Psoas muscle (tissue), 8 donors: ENCODE data around the gene CDK7. TPM values are rescaled to one million over a fixed set of nuclear protein-coding genes. Genes with fewer than 3 reads are reported as not detected.

Source experiments
- ATAC-seq, 4 donors: fragments of 200-7000 bp; cut with Tn5 transposase; one replicate each; pipeline ENCODE4 v1.9.1; 2020; ENCODE audit warnings: moderate library complexity in 3 of 4, mild to moderate bottlenecking in 2 of 4
- DNase-seq, 2 donors: peaks; one replicate each; pipeline ENCODE4 v3.0.0-alpha.2; 2020
- H3K27ac ChIP-seq: fragments of 200-600 bp; one replicate; pipeline ENCODE4 v1.8.0; 2022
- H3K27me3 ChIP-seq, 3 donors: fragments of 200-600 bp in 1 of 3; one replicate each; pipeline versions ENCODE4 v1.6.1 to v1.8.0; 2013 to 2022; ENCODE audit warnings: low read length in 2 of 3, mild to moderate bottlenecking in 2 of 3, moderate library complexity in 1 of 3; ENCODE audit not compliant: insufficient read depth in 3 of 3
- H3K36me3 ChIP-seq, 2 donors: fragments of 200-600 bp in 1 of 2; one replicate each; pipeline versions ENCODE4 v1.6.1 to v1.8.0; 2013 to 2022; ENCODE audit warnings: low read depth in 1 of 2, mild to moderate bottlenecking in 1 of 2, moderate library complexity in 1 of 2; ENCODE audit not compliant: insufficient read depth in 1 of 2
- H3K4me1 ChIP-seq: fragments of 200-600 bp; one replicate; pipeline ENCODE4 v1.8.0; 2022
- H3K4me3 ChIP-seq: fragments of 200-600 bp; one replicate; pipeline ENCODE4 v1.8.0; 2022; ENCODE audit warnings: mild to moderate bottlenecking
- H3K9me3 ChIP-seq: fragments of 200-600 bp; one replicate; pipeline ENCODE4 v1.8.0; 2022
- CTCF ChIP-seq: fragments of 200-600 bp; IDR thresholded peaks from one replicate; pipeline ENCODE4 v1.8.0; 2022; ENCODE audit warnings: antibody characterized with exemption
- WGBS, 3 donors: extraction: QIAGEN DNeasy Blood & Tissue Kit; methylation state at CpG; one replicate each; pipeline versions ENCODE4 v1.1.6 to v1.1.7; 2013; 5-methylcytosine and 5-hydroxymethylcytosine counted together
- intact Hi-C, 2 donors: fragments of 100-400 bp; cut with DNase I; formaldehyde crosslinking; loops; one replicate each; pipeline versions ENCODE4 v1.11.0 to v1.14.2; 2022
- polyA plus RNA-seq, 3 donors: library from polyadenylated mRNA; stranded (reverse); fragments of 200-250 nt; gene quantifications; one replicate each; pipeline ENCODE4 v1.2.3, GENCODE V29; 2013
- total RNA-seq, 4 donors: library from RNA; stranded (reverse); fragmentation: NEBNext Ultra II Directional in 2 of 4; extraction: Animal tissue kit (Norgen Biotek cat#: 25700) in 2 of 4; gene quantifications; one replicate each; pipeline versions ENCODE4 v1.2.1 to v1.2.4, GENCODE V29; 2021 to 2023
- donor health status: healthy with polysubstance abuse.
- donor health status: DM: no; HTN: no; CAD: no; lungs with moderate emphysema.
- donor health status: Bipolar disorder and iron deficiency.
- donor health status: healthy.
- donor health status: DM: yes; HTN: yes; CAD: no.
- donor health status: DM: no; HTN: no; CAD: no.
- donor health status: DM: no; HTN: no; CAD: no.
- donor health status: DM: yes; HTN: yes; CAD: no.

The CDK7 gene
- total and polyA plus RNA-seq, 7 donors: 19.0 to 66.9 (median 33.4) TPM

- TF ChIP-seq CTCF: no peak
- 64 to 66% (median 65%) methylated on average over 3 of the region's 3 CpGs for WGBS, 3 donors
These were observed 73.4 kb downstream of the CDK7 start for GRCh38 chr5:69308046-69308553.

GRCh38 chr5:69309380-69309779 is 74.7 kb downstream of the CDK7 start:
- Histone ChIP-seq H3K36me3 (peaks cover 0 to 32% of the 10 kb centered on the region in 2 donors), H3K4me1 (no peaks in the 10 kb centered on the region), H3K4me3 (no peak overlapping the region), H3K27me3 (no peaks in the 10 kb centered on the region), H3K9me3 (no peaks in the 10 kb centered on the region), H3K27ac (no peak overlapping the region)
- no peak for TF ChIP-seq CTCF
- ATAC-seq (no peak), DNase-seq (no peak)
- intact Hi-C loops: no loop called here
- WGBS, 3 donors: 98 to 99% (median 98%) methylated on average over 5 of the region's 5 CpGs

More at GRCh38 chr5:69308046-69308553, 73.4 kb downstream of the CDK7 start:
- peaks cover 0 to 23% of the 10 kb centered on the region in 2 donors for H3K36me3 ChIP-seq
- intact Hi-C loops: no loop called here
- no peaks in the 10 kb centered on the region for H3K27me3 ChIP-seq
- H3K9me3 ChIP-seq: no peaks in the 10 kb centered on the region
- H3K4me1 ChIP-seq: no peaks in the 10 kb centered on the region
- H3K4me3 ChIP-seq: no peak overlapping the region
- H3K27ac ChIP-seq: no peak overlapping the region
- ATAC-seq: no peak
- DNase-seq: no peak

DNA sequence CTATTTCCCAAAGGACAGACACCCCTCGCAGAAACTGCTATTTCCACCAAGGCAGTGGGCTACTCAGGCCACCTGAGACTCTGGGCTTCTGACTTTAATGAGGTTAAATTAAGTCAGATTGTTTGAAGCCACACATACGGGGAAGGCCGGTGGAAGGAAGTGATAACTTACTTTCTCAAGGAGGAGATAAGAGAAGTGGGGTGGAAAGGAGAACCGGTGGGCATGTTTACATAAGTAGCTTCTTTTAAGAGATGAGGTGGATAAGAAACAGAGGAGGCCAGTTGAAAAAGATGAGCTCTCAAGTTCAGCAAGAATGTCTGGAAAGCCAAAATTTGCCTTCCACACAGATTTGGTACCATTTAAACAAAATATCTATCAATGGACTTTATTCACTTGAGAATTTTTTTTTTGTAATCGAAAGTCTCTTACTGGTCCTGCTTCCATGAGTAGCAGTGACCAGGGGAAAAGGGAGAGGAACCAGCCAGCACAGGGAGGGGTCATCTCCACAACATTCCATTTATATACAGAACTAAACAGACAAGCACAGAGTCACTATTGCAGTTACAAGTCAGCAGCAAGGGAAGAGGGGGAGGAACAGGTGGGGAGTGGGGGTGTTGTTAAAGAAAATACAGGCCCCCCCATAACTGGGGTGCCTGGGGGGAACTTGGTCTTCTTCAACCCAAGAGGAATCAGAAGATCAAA is 77.9 kb downstream of the CDK7 start:
- intact Hi-C loops: no loop called here
- Histone ChIP-seq H3K27ac (no peak overlapping the region), H3K9me3 (no peaks in the 10 kb centered on the region), H3K4me1 (no peaks in the 10 kb centered on the region), H3K27me3 (no peaks in the 10 kb centered on the region), H3K36me3 (peaks cover 0 to 29% of the 10 kb centered on the region in 2 donors), H3K4me3 (no peak overlapping the region)
- ATAC-seq (no peak), DNase-seq (no peak)
- WGBS, 3 donors: 81 to 85% (median 84%) methylated on average over 5 of the region's 5 CpGs
- no peak for TF ChIP-seq CTCF

DNA sequence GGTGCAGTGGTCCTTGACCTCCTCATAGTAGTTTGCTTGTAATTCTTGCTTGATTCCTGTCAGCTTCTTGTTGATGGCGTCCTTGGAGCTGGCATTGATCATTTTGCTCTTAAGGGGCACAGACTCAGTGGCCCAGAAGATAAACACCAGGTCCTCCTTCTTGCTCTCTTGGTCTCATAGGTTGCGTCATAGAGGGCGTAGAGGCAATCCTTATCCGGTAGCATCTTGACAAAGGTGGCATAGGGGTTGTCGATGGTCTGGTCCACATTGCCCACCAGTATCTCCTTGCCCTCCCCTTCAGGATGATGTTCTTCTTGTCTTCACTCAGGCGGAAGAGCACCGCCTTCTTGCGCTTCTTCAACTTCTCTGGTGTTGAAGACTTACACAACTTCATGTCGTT is 78.7 kb downstream of the CDK7 start:
- Histone ChIP-seq H3K27me3 (no peaks in the 10 kb centered on the region), H3K4me1 (no peaks in the 10 kb centered on the region), H3K4me3 (no peak overlapping the region), H3K27ac (no peak overlapping the region), H3K9me3 (no peaks in the 10 kb centered on the region), H3K36me3 (peaks cover 0 to 24% of the 10 kb centered on the region in 2 donors)
- intact Hi-C loops: no loop called here
- no peak for TF ChIP-seq CTCF
- WGBS, 3 donors: 95 to 100% (median 96%) methylated on average over 9 of the region's 9 CpGs
- DNase-seq: no peak
- no peak for ATAC-seq
